Stimulated activated CD8-positive, alpha-beta memory T cell treated with anti-CD3 and anti-CD28 coated beads, Interleukin-4, amount 100 ng/mL, for 4 hours (primary cell): ENCODE measurements around the gene NPSR1.
"Not testable (repeated sequence)": the region's sequence is repeated elsewhere in the genome, so short reads cannot be mapped to it uniquely, and the experiment has no call there.

Experiments
- DNase-seq, 2 donors: peaks; one replicate each; pipeline ENCODE4 v3.0.0-alpha.2; 2020; ENCODE audit warnings: low read depth in 2 of 2, low spot score in 1 of 2

The NPSR1 gene

GRCh38 chr7:34657632-34658268 lies at the start of gene NPSR1:
Gene NPSR1 (plus strand): TSS chr7:34658218. CDS start chr7:34658413, 195 bp downstream.
- DNase-seq = no peak

- no peak for DNase-seq
Measured at GRCh38 chr7:34612661-34613060, 45.4 kb upstream of the NPSR1 start.

DNA sequence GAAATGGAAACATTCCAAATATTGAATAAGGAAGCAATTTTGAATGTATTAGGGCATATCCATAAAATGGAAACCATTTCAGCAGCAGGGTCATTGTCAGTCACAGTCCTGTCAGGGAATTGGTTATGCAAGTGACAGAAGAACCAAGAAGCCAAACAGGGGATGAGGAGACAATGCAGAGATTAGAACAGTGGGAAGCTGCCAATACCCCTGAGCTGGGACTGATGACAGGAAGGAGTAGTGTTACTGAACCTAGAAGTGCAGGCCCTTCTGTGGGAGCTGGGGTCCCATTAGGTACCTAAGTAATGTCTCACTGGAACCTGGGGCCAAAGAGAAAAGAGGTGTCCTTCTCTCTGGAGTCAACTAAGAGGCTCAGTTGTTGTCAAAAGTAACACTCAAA lies 37.6 kb upstream of the NPSR1 start:
- no peak for DNase-seq

DNA sequence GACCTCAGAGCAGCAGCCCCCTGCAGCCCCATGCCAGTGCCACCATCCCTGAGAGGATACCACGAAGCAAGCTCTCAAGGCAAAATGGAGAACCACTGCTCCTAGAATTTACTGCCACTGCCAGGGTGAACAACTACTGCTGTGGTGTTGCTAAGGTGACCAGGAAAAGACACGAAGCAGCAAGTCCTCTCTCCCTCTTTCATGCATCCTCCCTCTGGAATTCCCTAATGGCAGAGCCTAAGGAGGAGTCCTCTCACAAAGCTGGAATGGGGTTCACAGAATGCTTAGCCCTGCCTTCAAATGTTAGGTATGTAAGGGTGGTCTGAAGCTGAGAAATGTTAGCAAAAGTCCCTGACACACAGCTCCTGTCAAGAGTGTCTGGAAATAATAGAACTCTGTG lies 35.8 kb upstream of the NPSR1 start:
- DNase-seq = no peak

GRCh38 chr7:34622771-34623250 lies 35.2 kb upstream of the NPSR1 start:
- no peak for DNase-seq

GRCh38 chr7:34628618-34629017 lies 29.4 kb upstream of the NPSR1 start:
- DNase-seq = not testable (repeated sequence)

GRCh38 chr7:34652809-34653208 lies 5.2 kb upstream of the NPSR1 start:
- no peak for DNase-seq

DNA sequence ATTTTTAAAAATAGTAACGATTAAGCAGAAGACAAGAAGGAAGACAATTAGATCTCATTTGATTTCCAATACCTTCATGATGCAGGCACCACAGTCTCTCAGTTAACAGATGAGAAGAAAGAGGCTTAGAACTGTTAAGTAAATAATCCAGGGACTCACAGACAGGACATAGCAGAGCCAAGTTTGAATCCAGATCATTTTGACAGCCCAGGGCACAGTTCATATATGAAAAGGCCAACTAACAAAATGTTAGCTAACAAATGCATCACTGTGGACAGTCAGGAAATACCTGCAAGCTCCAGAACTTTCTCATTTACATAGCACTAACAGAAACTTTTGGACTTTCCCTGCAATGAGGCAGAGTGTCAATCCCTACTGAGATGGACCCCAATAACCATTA lies 4.2 kb upstream of the NPSR1 start:
- DNase-seq = no peak

DNA sequence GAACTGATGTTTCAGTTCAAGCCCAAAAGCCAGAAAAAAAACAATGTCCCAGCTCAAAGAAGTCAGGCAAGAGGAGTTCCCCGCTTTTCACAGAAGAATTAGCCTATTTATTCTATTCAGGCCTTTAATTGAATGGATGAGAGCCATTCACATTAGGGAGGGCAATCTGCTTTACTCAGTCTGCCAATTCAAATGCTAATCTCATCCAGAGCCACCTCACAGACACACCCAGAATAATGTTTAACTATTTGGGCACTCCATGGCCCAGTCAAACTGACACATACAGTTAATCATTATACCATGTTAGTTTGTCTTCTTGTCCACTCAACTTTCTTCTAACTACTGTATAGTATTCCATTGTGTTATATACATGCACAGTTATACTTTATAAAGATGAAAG lies 2.6 kb upstream of the NPSR1 start:
- no peak for DNase-seq

DNA sequence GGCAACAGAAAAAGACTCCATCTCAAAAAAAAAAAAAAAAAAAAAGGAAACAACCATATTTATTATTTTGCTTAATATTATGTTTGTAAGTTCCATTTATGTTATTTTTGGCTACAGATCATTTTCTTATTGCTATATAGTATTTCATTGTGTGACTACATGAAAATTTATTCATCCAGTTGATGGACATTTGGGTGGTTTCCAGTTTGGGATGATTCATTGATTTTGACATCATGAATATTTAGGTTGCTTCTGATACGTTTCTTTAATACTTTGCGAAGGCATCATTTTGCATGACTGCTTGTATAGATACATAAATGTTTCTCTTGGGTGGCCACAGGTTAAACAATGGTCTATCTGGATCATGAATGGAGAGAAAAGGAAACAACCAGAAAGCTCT lies 2.0 kb upstream of the NPSR1 start:
- DNase-seq = no peak

- DNase-seq = no peak
Measured at GRCh38 chr7:34659472-34660075, 1.6 kb downstream of the NPSR1 start.

DNA sequence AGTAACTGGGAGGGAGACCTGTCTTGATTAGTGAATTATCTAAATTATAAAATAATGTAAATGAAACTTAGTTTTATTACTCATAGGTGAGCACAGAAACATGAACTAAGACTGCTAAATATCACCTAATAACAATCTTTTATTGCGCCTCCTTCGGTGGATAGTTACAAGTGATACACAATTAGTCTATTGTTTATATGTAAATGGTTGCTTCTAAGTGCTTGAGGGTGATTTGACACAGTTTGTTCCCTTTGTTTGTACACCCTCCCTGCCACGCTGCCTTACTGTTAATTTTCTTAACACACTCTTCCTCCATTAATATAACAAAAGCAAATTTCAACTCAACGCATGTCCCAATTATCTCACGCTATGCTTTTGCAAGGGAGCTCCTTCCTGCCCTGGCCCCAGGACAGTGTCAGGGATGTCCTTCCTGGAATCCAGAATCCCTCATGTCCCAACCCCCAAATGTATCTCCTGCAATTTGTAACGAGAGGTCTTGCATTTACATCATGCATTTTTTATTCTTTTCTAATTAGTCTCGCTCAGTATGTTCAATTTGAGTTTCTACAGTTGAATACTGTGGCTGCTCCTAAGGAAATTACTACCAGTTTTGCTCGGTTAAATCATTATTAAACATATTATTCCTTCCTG lies 4.2 kb downstream of the NPSR1 start:
- no peak for DNase-seq

- DNase-seq = no peak
Measured at GRCh38 chr7:34664755-34665154, 6.7 kb downstream of the NPSR1 start.

DNA sequence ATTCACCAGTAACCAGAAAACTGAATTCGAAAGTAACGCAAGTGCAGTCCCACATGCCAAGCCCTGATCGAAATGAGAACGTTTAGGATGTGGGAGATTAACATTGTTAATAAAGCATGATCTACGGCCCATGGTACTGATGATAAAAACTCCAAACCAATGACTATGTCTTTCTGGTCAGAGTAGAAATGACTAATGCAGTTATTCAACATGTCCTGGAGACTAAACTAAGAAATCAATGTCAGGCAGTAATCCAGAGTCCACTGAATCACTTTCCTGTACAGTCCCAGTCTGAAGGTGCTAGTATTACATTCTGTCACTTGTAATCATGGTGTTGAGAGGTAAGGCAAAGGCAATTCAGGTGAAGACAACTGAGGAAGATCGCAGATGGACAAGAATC lies 14.4 kb downstream of the NPSR1 start:
- no peak for DNase-seq

GRCh38 chr7:34673066-34673465 lies 15.0 kb downstream of the NPSR1 start:
- no peak for DNase-seq

DNA sequence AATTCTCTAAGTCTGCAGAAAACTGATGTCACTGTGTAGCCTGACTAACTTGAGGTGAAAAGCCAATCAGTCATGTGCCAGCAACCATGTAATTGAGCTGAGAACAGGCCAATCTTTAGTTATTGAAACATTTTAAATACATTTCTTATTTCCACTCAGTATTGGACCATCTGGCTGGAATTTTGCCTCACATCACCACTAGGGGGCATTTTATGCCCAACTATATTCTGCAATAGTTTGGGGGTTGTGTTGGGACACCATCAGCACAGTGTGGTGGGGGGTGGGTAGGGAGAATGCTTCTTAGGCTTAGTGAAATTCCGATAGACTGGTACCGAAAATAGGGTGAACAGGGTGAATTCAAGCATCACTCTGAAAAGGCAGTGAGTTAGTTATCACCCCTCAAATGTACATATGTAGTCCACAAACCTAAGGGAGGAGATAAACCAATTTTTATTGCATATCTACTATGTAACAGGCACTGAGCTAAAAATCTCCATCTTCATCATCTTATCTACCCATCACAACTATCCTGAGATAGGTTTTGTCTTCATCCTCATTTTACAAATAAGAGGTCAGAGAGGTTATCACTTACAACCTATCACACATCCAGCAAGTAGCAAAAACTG lies 17.8 kb downstream of the NPSR1 start:
- DNase-seq = no peak

DNA sequence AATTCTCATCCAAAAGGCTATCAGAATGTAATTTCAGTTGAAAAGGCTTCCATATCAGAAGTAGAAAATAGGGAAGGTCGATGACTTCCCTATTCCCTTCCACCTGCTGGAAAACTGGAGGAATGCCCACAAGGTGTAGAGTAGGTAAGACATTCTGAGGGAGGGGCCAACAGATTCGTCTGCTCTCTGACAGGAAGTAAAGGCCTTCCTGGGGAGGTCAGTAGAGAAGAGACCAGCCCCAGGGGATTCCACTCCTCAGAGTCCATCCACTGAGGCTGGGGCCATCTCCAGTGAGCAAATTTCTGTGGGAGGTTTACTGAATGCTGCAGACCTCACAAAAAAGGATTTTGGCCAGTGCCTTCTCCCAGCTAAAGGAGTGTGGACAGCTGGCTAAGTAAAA lies 19.5 kb downstream of the NPSR1 start:
- DNase-seq = no peak

- DNase-seq = no peak
Measured at GRCh38 chr7:34687529-34687928, 29.5 kb downstream of the NPSR1 start.

- no peak for DNase-seq
Measured at GRCh38 chr7:34696415-34696814, 38.4 kb downstream of the NPSR1 start.

DNA sequence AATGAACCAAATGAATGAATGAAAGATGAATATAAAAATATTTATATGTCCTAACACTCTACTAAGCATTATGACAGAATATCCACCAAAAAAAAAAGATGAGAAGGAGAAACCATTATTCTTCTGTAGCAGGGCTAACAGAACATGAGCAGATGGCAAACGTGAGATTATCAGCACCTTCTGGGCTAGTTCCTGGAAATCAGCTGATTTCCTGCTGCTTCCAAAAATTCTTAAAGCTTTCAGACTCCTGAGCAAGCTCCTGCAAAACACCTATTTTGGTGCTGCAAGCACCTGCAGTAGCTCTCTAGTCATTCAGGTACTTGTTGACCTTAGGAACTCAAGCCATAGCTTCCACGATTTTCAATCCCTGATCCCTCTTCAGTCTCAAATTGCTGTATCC lies 51.8 kb downstream of the NPSR1 start:
- no peak for DNase-seq

DNA sequence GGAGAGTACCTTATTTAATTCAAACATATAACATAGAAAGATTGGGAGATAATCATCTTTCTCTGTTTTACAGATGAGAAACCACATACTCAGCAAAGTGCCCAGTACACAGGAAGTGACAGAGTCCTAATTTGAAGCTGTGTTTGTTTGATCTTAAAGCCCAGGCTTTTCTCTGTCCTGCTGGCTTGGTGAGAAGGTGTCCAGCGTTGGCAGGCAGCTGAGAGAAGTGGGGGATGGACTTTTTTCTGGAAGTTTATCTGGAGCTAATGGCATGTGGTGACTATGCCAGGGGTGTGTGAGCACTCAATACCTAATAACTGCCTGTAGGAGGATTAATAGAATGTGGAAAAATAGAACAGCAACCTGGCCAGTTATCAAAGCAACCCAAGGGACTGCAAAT lies 60.8 kb downstream of the NPSR1 start:
- DNase-seq = no peak

GRCh38 chr7:34719636-34720035 lies 61.6 kb downstream of the NPSR1 start:
- DNase-seq = no peak
